ENCODE data around the gene EOMES. TPM values are rescaled to one million over a fixed set of nuclear protein-coding genes. Genes with fewer than 3 reads are reported as not detected.

The EOMES gene
- polyA plus RNA-seq, 1 donor (not counting 4 experiments of a cell fraction or from before 2014, with no cell fraction given) = 1.6 TPM

DNA sequence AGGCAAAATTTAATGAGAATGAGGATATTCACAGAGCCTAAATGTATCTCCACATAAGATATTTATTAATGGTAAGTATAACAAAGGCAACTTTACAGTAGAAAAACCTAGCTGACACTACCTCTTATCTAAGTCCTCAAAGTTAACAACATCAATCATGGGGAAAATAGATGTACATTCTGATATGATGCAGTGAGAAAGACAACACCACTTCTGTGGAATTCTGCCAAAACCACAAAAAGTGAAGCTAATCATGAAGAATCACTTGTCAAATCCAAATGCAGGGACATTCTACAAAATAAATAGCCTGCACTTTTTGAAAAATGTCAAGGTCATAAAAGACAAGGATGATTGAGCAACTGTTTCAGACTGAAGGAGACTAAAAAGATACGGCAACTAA lies 27.5 kb upstream of the EOMES start:
- Histone ChIP-seq H3K9ac (ENCODE audit: control insufficient read depth, extremely low read depth, insufficient read depth, low read length) (no peak overlapping the region), H3K27ac (ENCODE audit: control insufficient read depth, insufficient read depth, low read length) (no peak overlapping the region), H3K9me1 (ENCODE audit: control insufficient read depth, extremely low read depth, insufficient read depth, low read length) (no peaks in the 10 kb centered on the region), H3K36me3 (ENCODE audit: control insufficient read depth in 2 of 2, extremely low read depth in 1 of 2, insufficient read depth in 2 of 2, low read length in 2 of 2) (no peaks in the 10 kb centered on the region), H3K9me3 (ENCODE audit: control insufficient read depth, low read depth, low read length) (no peaks in the 10 kb centered on the region), H3K27me3 (ENCODE audit: control insufficient read depth, extremely low read depth, insufficient read depth, low read length) (no peaks in the 10 kb centered on the region), H3K79me2 (ENCODE audit: control insufficient read depth, insufficient read depth, low read length) (no peaks in the 10 kb centered on the region), H3K4me3 (ENCODE audit: control insufficient read depth in 2 of 3, extremely low read depth in 1 of 3, insufficient read depth in 2 of 3, low read depth in 1 of 3, low read length in 3 of 3) (no peak overlapping the region), H4K20me1 (ENCODE audit: control insufficient read depth, extremely low read depth, insufficient read depth, low read length) (no peaks in the 10 kb centered on the region), H2AFZ (ENCODE audit: control insufficient read depth, low read length) (no peak overlapping the region), H3K4me1 (ENCODE audit: control insufficient read depth, extremely low read depth, insufficient read depth, low read length) (peaks cover 14% of the 10 kb centered on the region), H3K4me2 (ENCODE audit: control insufficient read depth, extremely low read depth, insufficient read depth, low read depth, low read length) (no peak overlapping the region)
- dilution Hi-C loops (cut with MboI; ENCODE audit: extremely low pct_ligation_motif_present, low sequenced_read_pairs) = no loop called here
- TF ChIP-seq EZH2 (IDR thresholded peaks at IDR 0.05; ENCODE audit: low read length) = no peak
- peak; percentile 5 for FAIRE-seq
- DNase-seq (ENCODE audit: low read depth, low spot score) = no peak

- Histone ChIP-seq H3K36me3 (ENCODE audit: control insufficient read depth in 2 of 2, extremely low read depth in 1 of 2, insufficient read depth in 2 of 2, low read length in 2 of 2) (no peaks in the 10 kb centered on the region), H3K9ac (ENCODE audit: control insufficient read depth, extremely low read depth, insufficient read depth, low read length) (no peak overlapping the region), H2AFZ (ENCODE audit: control insufficient read depth, low read length) (no peak overlapping the region), H3K79me2 (ENCODE audit: control insufficient read depth, insufficient read depth, low read length) (no peaks in the 10 kb centered on the region), H4K20me1 (ENCODE audit: control insufficient read depth, extremely low read depth, insufficient read depth, low read length) (no peaks in the 10 kb centered on the region), H3K4me2 (ENCODE audit: control insufficient read depth, extremely low read depth, insufficient read depth, low read depth, low read length) (no peak overlapping the region), H3K4me3 (ENCODE audit: control insufficient read depth in 2 of 3, extremely low read depth in 1 of 3, insufficient read depth in 2 of 3, low read depth in 1 of 3, low read length in 3 of 3) (no peak overlapping the region), H3K9me1 (ENCODE audit: control insufficient read depth, extremely low read depth, insufficient read depth, low read length) (no peaks in the 10 kb centered on the region), H3K27ac (ENCODE audit: control insufficient read depth, insufficient read depth, low read length) (no peak overlapping the region), H3K4me1 (ENCODE audit: control insufficient read depth, extremely low read depth, insufficient read depth, low read length) (peaks cover 14% of the 10 kb centered on the region), H3K27me3 (ENCODE audit: control insufficient read depth, extremely low read depth, insufficient read depth, low read length) (no peaks in the 10 kb centered on the region), H3K9me3 (ENCODE audit: control insufficient read depth, low read depth, low read length) (no peaks in the 10 kb centered on the region)
- DNase-seq (ENCODE audit: low read depth, low spot score) (no peak), FAIRE-seq (no peak)
- TF ChIP-seq CTCF (optimal IDR thresholded peaks at IDR 0.05 in 1 of 3, IDR thresholded peaks at IDR 0.05 in 1 of 3, conservative IDR thresholded peaks at IDR 0.05 in 1 of 3; ENCODE audit: extremely low read depth in 1 of 3, insufficient read depth in 2 of 3, low read length in 3 of 3) = no peak
- no peak for TF ChIP-seq EZH2 (IDR thresholded peaks at IDR 0.05; ENCODE audit: low read length)
- dilution Hi-C loops (cut with MboI; ENCODE audit: extremely low pct_ligation_motif_present, low sequenced_read_pairs) = no loop called here
Measured at GRCh38 chr3:27746838-27747237, 24.7 kb upstream of the EOMES start.

GRCh38 chr3:27740854-27741253 lies 18.7 kb upstream of the EOMES start:
- Histone ChIP-seq H3K27me3 (ENCODE audit: control insufficient read depth, extremely low read depth, insufficient read depth, low read length) (no peaks in the 10 kb centered on the region), H4K20me1 (ENCODE audit: control insufficient read depth, extremely low read depth, insufficient read depth, low read length) (no peaks in the 10 kb centered on the region), H3K4me1 (ENCODE audit: control insufficient read depth, extremely low read depth, insufficient read depth, low read length) (no peaks in the 10 kb centered on the region), H3K9me3 (ENCODE audit: control insufficient read depth, low read depth, low read length) (no peaks in the 10 kb centered on the region), H3K9me1 (ENCODE audit: control insufficient read depth, extremely low read depth, insufficient read depth, low read length) (no peaks in the 10 kb centered on the region), H3K4me3 (ENCODE audit: control insufficient read depth in 2 of 3, extremely low read depth in 1 of 3, insufficient read depth in 2 of 3, low read depth in 1 of 3, low read length in 3 of 3) (no peak overlapping the region), H3K36me3 (ENCODE audit: control insufficient read depth in 2 of 2, extremely low read depth in 1 of 2, insufficient read depth in 2 of 2, low read length in 2 of 2) (no peaks in the 10 kb centered on the region), H2AFZ (ENCODE audit: control insufficient read depth, low read length) (no peak overlapping the region), H3K4me2 (ENCODE audit: control insufficient read depth, extremely low read depth, insufficient read depth, low read depth, low read length) (no peak overlapping the region), H3K9ac (ENCODE audit: control insufficient read depth, extremely low read depth, insufficient read depth, low read length) (no peak overlapping the region), H3K79me2 (ENCODE audit: control insufficient read depth, insufficient read depth, low read length) (no peaks in the 10 kb centered on the region), H3K27ac (ENCODE audit: control insufficient read depth, insufficient read depth, low read length) (no peak overlapping the region)
- dilution Hi-C loops (cut with MboI; ENCODE audit: extremely low pct_ligation_motif_present, low sequenced_read_pairs) = no loop called here
- FAIRE-seq = no peak
- no peak for DNase-seq (ENCODE audit: low read depth, low spot score)
- TF ChIP-seq EZH2 (IDR thresholded peaks at IDR 0.05; ENCODE audit: low read length) (no peak), CTCF (optimal IDR thresholded peaks at IDR 0.05 in 1 of 3, IDR thresholded peaks at IDR 0.05 in 1 of 3, conservative IDR thresholded peaks at IDR 0.05 in 1 of 3; ENCODE audit: extremely low read depth in 1 of 3, insufficient read depth in 2 of 3, low read length in 3 of 3) (no peak)

All from keratinocyte (primary cell).